ENCODE measurements around the gene TMEFF2. TPM values are rescaled to one million over a fixed set of nuclear protein-coding genes. Genes with fewer than 3 reads are reported as not detected.

Gene TMEFF2
- total and polyA plus RNA-seq, 2 of the 8 experiments (the other 6 are each of a cell fraction or from before 2014, with no cell fraction given) = 0.91 to 3.7 TPM

DNA sequence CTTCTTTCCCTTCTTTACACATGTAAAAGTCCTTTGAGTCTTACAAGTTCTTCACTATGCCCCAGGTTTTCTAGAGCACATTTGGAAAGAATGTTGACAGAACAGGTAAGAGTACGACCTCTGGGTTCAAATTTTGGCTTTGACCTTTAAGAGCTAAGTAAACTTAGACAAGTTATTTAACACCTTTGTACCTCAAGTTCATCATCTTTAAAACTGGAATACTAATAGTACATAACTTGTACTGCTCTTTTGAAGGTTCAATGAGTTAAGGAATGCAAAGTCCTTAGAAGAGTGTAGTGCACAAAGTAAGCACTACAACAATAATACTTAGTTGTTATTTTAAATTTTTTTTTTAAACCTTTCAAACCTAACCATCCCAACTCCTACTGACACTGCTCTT is 156.6 kb downstream of the TMEFF2 start (continued):
- TF ChIP-seq, protein P1, sequence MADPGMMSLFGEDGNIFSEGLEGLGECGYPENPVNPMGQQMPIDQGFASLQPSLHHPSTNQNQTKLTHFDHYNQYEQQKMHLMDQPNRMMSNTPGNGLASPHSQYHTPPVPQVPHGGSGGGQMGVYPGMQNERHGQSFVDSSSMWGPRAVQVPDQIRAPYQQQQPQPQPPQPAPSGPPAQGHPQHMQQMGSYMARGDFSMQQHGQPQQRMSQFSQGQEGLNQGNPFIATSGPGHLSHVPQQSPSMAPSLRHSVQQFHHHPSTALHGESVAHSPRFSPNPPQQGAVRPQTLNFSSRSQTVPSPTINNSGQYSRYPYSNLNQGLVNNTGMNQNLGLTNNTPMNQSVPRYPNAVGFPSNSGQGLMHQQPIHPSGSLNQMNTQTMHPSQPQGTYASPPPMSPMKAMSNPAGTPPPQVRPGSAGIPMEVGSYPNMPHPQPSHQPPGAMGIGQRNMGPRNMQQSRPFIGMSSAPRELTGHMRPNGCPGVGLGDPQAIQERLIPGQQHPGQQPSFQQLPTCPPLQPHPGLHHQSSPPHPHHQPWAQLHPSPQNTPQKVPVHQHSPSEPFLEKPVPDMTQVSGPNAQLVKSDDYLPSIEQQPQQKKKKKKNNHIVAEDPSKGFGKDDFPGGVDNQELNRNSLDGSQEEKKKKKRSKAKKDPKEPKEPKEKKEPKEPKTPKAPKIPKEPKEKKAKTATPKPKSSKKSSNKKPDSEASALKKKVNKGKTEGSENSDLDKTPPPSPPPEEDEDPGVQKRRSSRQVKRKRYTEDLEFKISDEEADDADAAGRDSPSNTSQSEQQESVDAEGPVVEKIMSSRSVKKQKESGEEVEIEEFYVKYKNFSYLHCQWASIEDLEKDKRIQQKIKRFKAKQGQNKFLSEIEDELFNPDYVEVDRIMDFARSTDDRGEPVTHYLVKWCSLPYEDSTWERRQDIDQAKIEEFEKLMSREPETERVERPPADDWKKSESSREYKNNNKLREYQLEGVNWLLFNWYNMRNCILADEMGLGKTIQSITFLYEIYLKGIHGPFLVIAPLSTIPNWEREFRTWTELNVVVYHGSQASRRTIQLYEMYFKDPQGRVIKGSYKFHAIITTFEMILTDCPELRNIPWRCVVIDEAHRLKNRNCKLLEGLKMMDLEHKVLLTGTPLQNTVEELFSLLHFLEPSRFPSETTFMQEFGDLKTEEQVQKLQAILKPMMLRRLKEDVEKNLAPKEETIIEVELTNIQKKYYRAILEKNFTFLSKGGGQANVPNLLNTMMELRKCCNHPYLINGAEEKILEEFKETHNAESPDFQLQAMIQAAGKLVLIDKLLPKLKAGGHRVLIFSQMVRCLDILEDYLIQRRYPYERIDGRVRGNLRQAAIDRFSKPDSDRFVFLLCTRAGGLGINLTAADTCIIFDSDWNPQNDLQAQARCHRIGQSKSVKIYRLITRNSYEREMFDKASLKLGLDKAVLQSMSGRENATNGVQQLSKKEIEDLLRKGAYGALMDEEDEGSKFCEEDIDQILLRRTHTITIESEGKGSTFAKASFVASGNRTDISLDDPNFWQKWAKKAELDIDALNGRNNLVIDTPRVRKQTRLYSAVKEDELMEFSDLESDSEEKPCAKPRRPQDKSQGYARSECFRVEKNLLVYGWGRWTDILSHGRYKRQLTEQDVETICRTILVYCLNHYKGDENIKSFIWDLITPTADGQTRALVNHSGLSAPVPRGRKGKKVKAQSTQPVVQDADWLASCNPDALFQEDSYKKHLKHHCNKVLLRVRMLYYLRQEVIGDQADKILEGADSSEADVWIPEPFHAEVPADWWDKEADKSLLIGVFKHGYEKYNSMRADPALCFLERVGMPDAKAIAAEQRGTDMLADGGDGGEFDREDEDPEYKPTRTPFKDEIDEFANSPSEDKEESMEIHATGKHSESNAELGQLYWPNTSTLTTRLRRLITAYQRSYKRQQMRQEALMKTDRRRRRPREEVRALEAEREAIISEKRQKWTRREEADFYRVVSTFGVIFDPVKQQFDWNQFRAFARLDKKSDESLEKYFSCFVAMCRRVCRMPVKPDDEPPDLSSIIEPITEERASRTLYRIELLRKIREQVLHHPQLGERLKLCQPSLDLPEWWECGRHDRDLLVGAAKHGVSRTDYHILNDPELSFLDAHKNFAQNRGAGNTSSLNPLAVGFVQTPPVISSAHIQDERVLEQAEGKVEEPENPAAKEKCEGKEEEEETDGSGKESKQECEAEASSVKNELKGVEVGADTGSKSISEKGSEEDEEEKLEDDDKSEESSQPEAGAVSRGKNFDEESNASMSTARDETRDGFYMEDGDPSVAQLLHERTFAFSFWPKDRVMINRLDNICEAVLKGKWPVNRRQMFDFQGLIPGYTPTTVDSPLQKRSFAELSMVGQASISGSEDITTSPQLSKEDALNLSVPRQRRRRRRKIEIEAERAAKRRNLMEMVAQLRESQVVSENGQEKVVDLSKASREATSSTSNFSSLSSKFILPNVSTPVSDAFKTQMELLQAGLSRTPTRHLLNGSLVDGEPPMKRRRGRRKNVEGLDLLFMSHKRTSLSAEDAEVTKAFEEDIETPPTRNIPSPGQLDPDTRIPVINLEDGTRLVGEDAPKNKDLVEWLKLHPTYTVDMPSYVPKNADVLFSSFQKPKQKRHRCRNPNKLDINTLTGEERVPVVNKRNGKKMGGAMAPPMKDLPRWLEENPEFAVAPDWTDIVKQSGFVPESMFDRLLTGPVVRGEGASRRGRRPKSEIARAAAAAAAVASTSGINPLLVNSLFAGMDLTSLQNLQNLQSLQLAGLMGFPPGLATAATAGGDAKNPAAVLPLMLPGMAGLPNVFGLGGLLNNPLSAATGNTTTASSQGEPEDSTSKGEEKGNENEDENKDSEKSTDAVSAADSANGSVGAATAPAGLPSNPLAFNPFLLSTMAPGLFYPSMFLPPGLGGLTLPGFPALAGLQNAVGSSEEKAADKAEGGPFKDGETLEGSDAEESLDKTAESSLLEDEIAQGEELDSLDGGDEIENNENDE (IDR thresholded peaks at IDR 0.05; ENCODE audit: insufficient replicate concordance, low read length) = no peak
- TF ChIP-seq KDM5A (IDR thresholded peaks at IDR 0.05; ENCODE audit: low read length) (no peak), HDAC2 (IDR thresholded peaks at IDR 0.05; ENCODE audit: borderline replicate concordance in 1 of 2, low read depth in 2 of 2, low read length in 2 of 2) (no peak), YY1 (IDR thresholded peaks at IDR 0.05; ENCODE audit: low read depth, low read length) (no peak), SRF (IDR thresholded peaks at IDR 0.05; ENCODE audit: low read depth, low read length) (no peak)
- TF ChIP-seq, protein P2, sequence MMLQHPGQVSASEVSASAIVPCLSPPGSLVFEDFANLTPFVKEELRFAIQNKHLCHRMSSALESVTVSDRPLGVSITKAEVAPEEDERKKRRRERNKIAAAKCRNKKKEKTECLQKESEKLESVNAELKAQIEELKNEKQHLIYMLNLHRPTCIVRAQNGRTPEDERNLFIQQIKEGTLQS (IDR thresholded peaks at IDR 0.05; ENCODE audit: insufficient read depth, low read depth, low read length) = no peak

Measured in H1 (cell line).